GM23338 (cell line): ENCODE results near the gene GAPVD1. TPM values are rescaled to one million over a fixed set of nuclear protein-coding genes. Genes with fewer than 3 reads are reported as not detected.

ENCODE experiments used
- ATAC-seq: fragments of 200-7000 bp; cut with Tn5 transposase; 3 replicates; pipeline ENCODE4 v1.9.1; 2020
- DNase-seq: peaks from one replicate; pipeline ENCODE4 v3.0.0-alpha.2; 2015; ENCODE audit warnings: low spot score
- H2AFZ ChIP-seq: fragments of 200-600 bp; sonication (generic); 2 replicates; pipeline ENCODE4 v1.8.0; 2016; ENCODE audit warnings: antibody characterized with exemption, mild to moderate bottlenecking, moderate library complexity
- H3F3A ChIP-seq: fragments of 200-600 bp; sonication (generic); replicated peaks from 2 replicates; pipeline ENCODE4 v1.8.0; 2017; ENCODE audit warnings: antibody characterized with exemption, mixed run types, low read depth
- H3K27ac ChIP-seq: fragments of 200-600 bp; sonication (generic); 2 replicates; pipeline ENCODE4 v1.6.1; 2016; ENCODE audit warnings: low read depth
- H3K27me3 ChIP-seq: fragments of 200-600 bp; sonication (generic); 2 replicates; pipeline ENCODE4 v1.8.0; 2016; ENCODE audit warnings: mild to moderate bottlenecking, mixed run types, moderate library complexity; ENCODE audit not compliant: insufficient read depth
- H3K36me3 ChIP-seq: fragments of 200-600 bp; sonication (generic); 2 replicates; pipeline ENCODE4 v1.8.0; 2016; ENCODE audit warnings: mild to moderate bottlenecking; ENCODE audit not compliant: insufficient read depth
- H3K4me1 ChIP-seq: fragments of 200-600 bp; sonication (generic); 2 replicates; pipeline ENCODE4 v1.8.0; 2016; ENCODE audit warnings: mild to moderate bottlenecking, moderate library complexity; ENCODE audit not compliant: insufficient read depth
- H3K4me2 ChIP-seq: fragments of 200-600 bp; sonication (generic); 2 replicates; pipeline ENCODE4 v1.7.1; 2017; ENCODE audit warnings: mixed run types
- H3K4me3 ChIP-seq: fragments of 200-600 bp; sonication (generic); 2 replicates; pipeline ENCODE4 v1.6.1; 2016; ENCODE audit warnings: mixed run types
- H3K79me2 ChIP-seq: fragments of 200-600 bp; sonication (generic); replicated peaks from 2 replicates; pipeline ENCODE4 v1.8.0; 2017; ENCODE audit warnings: mild to moderate bottlenecking; ENCODE audit not compliant: insufficient read depth
- H3K9me2 ChIP-seq: fragments of 200-600 bp; sonication (generic); 2 replicates; pipeline ENCODE4 v1.8.0; 2017; ENCODE audit not compliant: insufficient read depth
- H4K20me1 ChIP-seq: fragments of 200-600 bp; sonication (generic); replicated peaks from 2 replicates; pipeline ENCODE4 v1.8.0; 2017; ENCODE audit warnings: mild to moderate bottlenecking; ENCODE audit not compliant: insufficient read depth
- H3K27ac Mint-ChIP-seq: 2 replicates; pipeline ENCODE4 v1.8.0; 2020; ENCODE audit warnings: inconsistent platforms, mild to moderate bottlenecking, moderate library complexity, mixed read lengths
- H3K27me3 Mint-ChIP-seq: 3 replicates; pipeline ENCODE4 v1.8.0; 2022; ENCODE audit warnings: low read depth, mild to moderate bottlenecking, moderate library complexity, mixed read lengths, inconsistent platforms; ENCODE audit not compliant: insufficient read depth, poor library complexity
- H3K36me3 Mint-ChIP-seq: 3 replicates; pipeline ENCODE4 v1.8.0; 2021; ENCODE audit warnings: low read depth, mild to moderate bottlenecking, inconsistent platforms, moderate library complexity, mixed read lengths
- H3K4me1 Mint-ChIP-seq: 3 replicates; pipeline ENCODE4 v1.8.0; 2020; ENCODE audit warnings: mild to moderate bottlenecking, inconsistent platforms, mixed read lengths
- H3K4me3 Mint-ChIP-seq: 3 replicates; pipeline ENCODE4 v1.8.0; 2021; ENCODE audit warnings: moderate library complexity, mild to moderate bottlenecking, inconsistent platforms, mixed read lengths
- H3K9me3 Mint-ChIP-seq: 3 replicates; pipeline ENCODE4 v1.8.0; 2020; ENCODE audit warnings: moderate library complexity, mild to moderate bottlenecking, inconsistent platforms, mixed read lengths
- CREB1 ChIP-seq: fragments of 250-450 bp; sonication (Bioruptor Pico); IDR thresholded peaks from 2 replicates; pipeline ENCODE4 v1.5.0; 2020; ENCODE audit warnings: low read depth, mild to moderate bottlenecking, moderate library complexity
- CTCF ChIP-seq, 2 experiments: fragments of 200-600 bp in 1 of 2; sonication (generic) in 1 of 2; conservative IDR thresholded peaks; 2 replicates each; pipeline versions ENCODE4 v1.5.1 to v1.6.1; 2016 to 2017; ENCODE audit warnings: antibody characterized with exemption in 2 of 2, low read depth in 2 of 2, mild to moderate bottlenecking in 2 of 2, moderate library complexity in 1 of 2
- ETS1 ChIP-seq: IDR thresholded peaks from 2 replicates; pipeline ENCODE4 v1.6.1; 2016; ENCODE audit warnings: antibody characterized with exemption
- EZH2 ChIP-seq: fragments of 200-600 bp; sonication (generic); IDR thresholded peaks from one replicate; pipeline ENCODE4 v1.8.0; 2017; ENCODE audit warnings: antibody characterized with exemption, mild to moderate bottlenecking, low read depth; ENCODE audit not compliant: unreplicated experiment
- EZH2phosphoT487 ChIP-seq: fragments of 200-600 bp; sonication (generic); IDR thresholded peaks from one replicate; pipeline ENCODE4 v1.8.1; 2018; ENCODE audit warnings: antibody characterized with exemption; ENCODE audit not compliant: unreplicated experiment
- JUNB ChIP-seq: IDR thresholded peaks from one replicate; pipeline ENCODE4 v1.6.1; 2016; ENCODE audit warnings: antibody characterized with exemption; ENCODE audit not compliant: unreplicated experiment
- NANOG ChIP-seq: IDR thresholded peaks from 2 replicates; pipeline ENCODE4 v1.6.1; 2016; ENCODE audit warnings: antibody characterized with exemption, borderline replicate concordance
- POLR2AphosphoS5 ChIP-seq: IDR thresholded peaks from 2 replicates; pipeline ENCODE4 v1.6.1; 2016; ENCODE audit warnings: antibody characterized with exemption, low read depth
- REST ChIP-seq: IDR thresholded peaks from one replicate; pipeline ENCODE4 v1.6.1; 2018; ENCODE audit warnings: antibody characterized with exemption; ENCODE audit not compliant: unreplicated experiment
- STAT1 ChIP-seq: IDR thresholded peaks from one replicate; pipeline ENCODE4 v1.6.1; 2016; ENCODE audit warnings: antibody characterized with exemption; ENCODE audit not compliant: unreplicated experiment
- ZNF114 ChIP-seq: fragments of 250-450 bp; sonication (Bioruptor Pico); IDR thresholded peaks from 2 replicates; pipeline ENCODE4 v1.5.0; 2020; ENCODE audit warnings: mild to moderate bottlenecking, moderate library complexity
- ZNF331 ChIP-seq: fragments of 250-450 bp; sonication (Bioruptor Pico); IDR thresholded peaks from 2 replicates; pipeline ENCODE4 v1.5.0; 2020; ENCODE audit warnings: low read depth, mild to moderate bottlenecking, moderate library complexity
- ZNF462 ChIP-seq: fragments of 250-450 bp; sonication (Bioruptor Pico); IDR thresholded peaks from 2 replicates; pipeline ENCODE4 v1.5.0; 2020; ENCODE audit warnings: mild to moderate bottlenecking, moderate library complexity
- polyA plus RNA-seq: library from polyadenylated mRNA; unstranded; fragments of >200 nt; fragmentation: Nextera tagmentation; extraction: Ambion mirVana; gene quantifications from 2 replicates; pipeline ENCODE4 v1.2.1, GENCODE V29; 2016
- total RNA-seq: library from RNA; depleted of rRNA; stranded (reverse); fragments of >200 nt; shearing (Covaris generic); gene quantifications from 2 replicates; pipeline ENCODE4 v1.2.3, GENCODE V29; 2014

GAPVD1 gene
- total and polyA plus RNA-seq, 2 experiments from 2014 or later = 19.2 to 34.6 TPM

GRCh38 chr9:125276771-125277170 is 15.1 kb downstream of the GAPVD1 start:
- H3K9me2 ChIP-seq = no peaks in the 10 kb centered on the region
- no peak overlapping the region for H2AFZ ChIP-seq
- H3K79me2 ChIP-seq = peaks cover 84% of the 10 kb centered on the region
- peaks cover 9% of the 10 kb centered on the region for H3K4me1 ChIP-seq
- Mint-ChIP-seq H3K27me3 (peaks cover 2% of the 10 kb centered on the region), H3K4me1 (peaks cover 13% of the 10 kb centered on the region), H3K27ac (no peak overlapping the region), H3K4me3 (no peak overlapping the region), H3K36me3 (no peaks in the 10 kb centered on the region), H3K9me3 (no peaks in the 10 kb centered on the region)
- peaks cover 5% of the 10 kb centered on the region for H4K20me1 ChIP-seq
- no peak overlapping the region for H3K4me2 ChIP-seq
- H3K4me3 ChIP-seq = no peak overlapping the region
- ATAC-seq (no peak), DNase-seq (no peak)
- no peaks in the 10 kb centered on the region for H3K36me3 ChIP-seq
- no peaks in the 10 kb centered on the region for H3K27me3 ChIP-seq
- no peaks in the 10 kb centered on the region for H3F3A ChIP-seq
- TF ChIP-seq EZH2phosphoT487 = no peak
- no peak for TF ChIP-seq ETS1
- no peak for TF ChIP-seq CTCF (conservative IDR thresholded peaks at IDR 0.05; ENCODE audit: low read depth in 2 of 2)
- no peak for TF ChIP-seq ZNF114 (CRISPR knock-in tag)
- TF ChIP-seq NANOG = no peak
- TF ChIP-seq ZNF462 = no peak
- TF ChIP-seq STAT1 = no peak
- no peak for TF ChIP-seq CREB1 (CRISPR knock-in tag)
- TF ChIP-seq EZH2 = no peak
- no peak for TF ChIP-seq POLR2AphosphoS5
- no peak for TF ChIP-seq REST
- no peak for TF ChIP-seq ZNF331 (CRISPR knock-in tag)
- TF ChIP-seq JUNB = no peak
- no peak overlapping the region for H3K27ac ChIP-seq
